GM12878 (cell line): ENCODE data around the gene OTUD3.

Experiments
- CHD4 ChIP-seq: fragments of 200-600 bp; sonication (generic); IDR thresholded peaks from 2 replicates; pipeline ENCODE4 v1.6.1; 2016; ENCODE audit warnings: mild to moderate bottlenecking
- EZH2 ChIP-seq: IDR thresholded peaks from 2 replicates; pipeline ENCODE4 v1.6.1; 2012; ENCODE audit warnings: low read depth, mild to moderate bottlenecking, control low read depth, inconsistent platforms, low read length, borderline replicate concordance; ENCODE audit not compliant: control insufficient read depth
- GABPA ChIP-seq: IDR thresholded peaks from 2 replicates; pipeline ENCODE4 v1.6.1; 2014; ENCODE audit warnings: antibody characterized with exemption, low read depth, mild to moderate bottlenecking, inconsistent platforms
- JUND ChIP-seq: IDR thresholded peaks from 2 replicates; pipeline ENCODE4 v1.6.1; 2012; ENCODE audit warnings: low read depth, mild to moderate bottlenecking, low read length, improper control_type of control experiment, moderate library complexity
- KAT2A ChIP-seq: conservative IDR thresholded peaks from 2 replicates; pipeline ENCODE4 v1.6.1; 2011; ENCODE audit warnings: low read depth, low read length; ENCODE audit not compliant: control insufficient read depth
- NR2C2 ChIP-seq: IDR thresholded peaks from 2 replicates; pipeline ENCODE4 v1.6.1; 2011; ENCODE audit warnings: borderline replicate concordance, low read depth; ENCODE audit not compliant: control insufficient read depth, insufficient read length
- POLR2A ChIP-seq: IDR thresholded peaks from 2 replicates; pipeline ENCODE4 v1.6.1; 2011; ENCODE audit warnings: low read depth, mild to moderate bottlenecking, low read length
- RAD21 ChIP-seq: IDR thresholded peaks from 2 replicates; pipeline ENCODE4 v1.6.1; 2011; ENCODE audit warnings: mild to moderate bottlenecking, low read depth, low read length, moderate library complexity; ENCODE audit not compliant: insufficient read depth
- SIN3A ChIP-seq: IDR thresholded peaks from 2 replicates; pipeline ENCODE4 v1.6.1; 2012; ENCODE audit warnings: low read depth, low read length, improper control_type of control experiment
- SMC3 ChIP-seq: IDR thresholded peaks from 2 replicates; pipeline ENCODE4 v1.6.1; 2011; ENCODE audit warnings: low read length, improper control_type of control experiment, borderline replicate concordance
- TF ChIP-seq, protein P1 (sequence below), 3 experiments: IDR thresholded peaks in 2 of 3; conservative IDR thresholded peaks in 1 of 3; 2 replicates each; pipeline ENCODE4 v1.5.1; 2011; ENCODE audit warnings: low read depth in 3 of 3, low read length in 3 of 3, mild to moderate bottlenecking in 3 of 3, control low read depth in 2 of 3, moderate library complexity in 2 of 3, inconsistent platforms in 1 of 3, mixed read lengths in 1 of 3; ENCODE audit not compliant: control insufficient read depth in 2 of 3, insufficient read depth in 1 of 3; ENCODE audit errors: extremely low read depth in 1 of 3

- TF ChIP-seq, protein P1, sequence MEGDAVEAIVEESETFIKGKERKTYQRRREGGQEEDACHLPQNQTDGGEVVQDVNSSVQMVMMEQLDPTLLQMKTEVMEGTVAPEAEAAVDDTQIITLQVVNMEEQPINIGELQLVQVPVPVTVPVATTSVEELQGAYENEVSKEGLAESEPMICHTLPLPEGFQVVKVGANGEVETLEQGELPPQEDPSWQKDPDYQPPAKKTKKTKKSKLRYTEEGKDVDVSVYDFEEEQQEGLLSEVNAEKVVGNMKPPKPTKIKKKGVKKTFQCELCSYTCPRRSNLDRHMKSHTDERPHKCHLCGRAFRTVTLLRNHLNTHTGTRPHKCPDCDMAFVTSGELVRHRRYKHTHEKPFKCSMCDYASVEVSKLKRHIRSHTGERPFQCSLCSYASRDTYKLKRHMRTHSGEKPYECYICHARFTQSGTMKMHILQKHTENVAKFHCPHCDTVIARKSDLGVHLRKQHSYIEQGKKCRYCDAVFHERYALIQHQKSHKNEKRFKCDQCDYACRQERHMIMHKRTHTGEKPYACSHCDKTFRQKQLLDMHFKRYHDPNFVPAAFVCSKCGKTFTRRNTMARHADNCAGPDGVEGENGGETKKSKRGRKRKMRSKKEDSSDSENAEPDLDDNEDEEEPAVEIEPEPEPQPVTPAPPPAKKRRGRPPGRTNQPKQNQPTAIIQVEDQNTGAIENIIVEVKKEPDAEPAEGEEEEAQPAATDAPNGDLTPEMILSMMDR (IDR thresholded peaks at IDR 0.05 in 2 of 3, conservative IDR thresholded peaks at IDR 0.05 in 1 of 3; ENCODE audit: control insufficient read depth in 2 of 3, extremely low read depth in 1 of 3, insufficient read depth in 1 of 3, low read depth in 3 of 3, low read length in 3 of 3), result no peak
- TF ChIP-seq EZH2 (no peak), GABPA (no peak), SMC3 (no peak), POLR2A (no peak), NR2C2 (no peak), RAD21 (no peak), JUND (no peak), CHD4 (no peak), KAT2A (no peak), SIN3A (no peak)
These were observed 4.9 kb upstream of the OTUD3 start for GRCh38 chr1:19877181-19877750.
